Measurements from ENCODE around the gene KIF26B.
"Not testable (repeated sequence)": the region's sequence is repeated elsewhere in the genome, so short reads cannot be mapped to it uniquely, and the experiment has no call there.

The KIF26B gene

DNA sequence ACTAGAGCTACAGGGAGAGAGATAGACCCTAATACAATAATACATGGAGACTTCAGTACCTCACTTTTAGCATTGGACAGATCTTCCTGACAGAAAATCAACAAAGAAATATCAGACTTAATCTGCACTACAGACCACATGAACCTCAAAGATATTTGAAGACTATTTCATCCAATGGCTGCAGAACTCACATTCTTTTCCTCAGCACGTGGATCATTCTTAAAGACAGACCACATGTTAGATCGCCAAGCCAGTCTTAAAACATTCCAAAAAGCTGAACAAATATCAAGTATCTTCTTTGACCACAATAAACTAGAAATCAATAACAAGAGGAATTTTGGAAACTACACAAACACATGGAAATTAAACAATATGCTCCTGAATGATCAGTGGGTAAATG, 576.0 kb downstream of the KIF26B start:
- Histone ChIP-seq H3K36me3 (replicated peaks) (no peaks in the 10 kb centered on the region), H3K27me3 (replicated peaks) (no peaks in the 10 kb centered on the region), H3K27ac (no peak overlapping the region), H3K4me3 (ENCODE audit: low read depth, low read length) (no peak overlapping the region)
- TF ChIP-seq, protein P1, sequence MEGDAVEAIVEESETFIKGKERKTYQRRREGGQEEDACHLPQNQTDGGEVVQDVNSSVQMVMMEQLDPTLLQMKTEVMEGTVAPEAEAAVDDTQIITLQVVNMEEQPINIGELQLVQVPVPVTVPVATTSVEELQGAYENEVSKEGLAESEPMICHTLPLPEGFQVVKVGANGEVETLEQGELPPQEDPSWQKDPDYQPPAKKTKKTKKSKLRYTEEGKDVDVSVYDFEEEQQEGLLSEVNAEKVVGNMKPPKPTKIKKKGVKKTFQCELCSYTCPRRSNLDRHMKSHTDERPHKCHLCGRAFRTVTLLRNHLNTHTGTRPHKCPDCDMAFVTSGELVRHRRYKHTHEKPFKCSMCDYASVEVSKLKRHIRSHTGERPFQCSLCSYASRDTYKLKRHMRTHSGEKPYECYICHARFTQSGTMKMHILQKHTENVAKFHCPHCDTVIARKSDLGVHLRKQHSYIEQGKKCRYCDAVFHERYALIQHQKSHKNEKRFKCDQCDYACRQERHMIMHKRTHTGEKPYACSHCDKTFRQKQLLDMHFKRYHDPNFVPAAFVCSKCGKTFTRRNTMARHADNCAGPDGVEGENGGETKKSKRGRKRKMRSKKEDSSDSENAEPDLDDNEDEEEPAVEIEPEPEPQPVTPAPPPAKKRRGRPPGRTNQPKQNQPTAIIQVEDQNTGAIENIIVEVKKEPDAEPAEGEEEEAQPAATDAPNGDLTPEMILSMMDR (IDR thresholded peaks at IDR 0.05; ENCODE audit: low read depth, low read length, missing control alignments), result no peak
- in situ Hi-C loops (cut with HindIII; ENCODE audit: low pct_ligation_motif_present, low sequenced_read_pairs), result no loop called here
- DNase-seq, result no peak

DNA sequence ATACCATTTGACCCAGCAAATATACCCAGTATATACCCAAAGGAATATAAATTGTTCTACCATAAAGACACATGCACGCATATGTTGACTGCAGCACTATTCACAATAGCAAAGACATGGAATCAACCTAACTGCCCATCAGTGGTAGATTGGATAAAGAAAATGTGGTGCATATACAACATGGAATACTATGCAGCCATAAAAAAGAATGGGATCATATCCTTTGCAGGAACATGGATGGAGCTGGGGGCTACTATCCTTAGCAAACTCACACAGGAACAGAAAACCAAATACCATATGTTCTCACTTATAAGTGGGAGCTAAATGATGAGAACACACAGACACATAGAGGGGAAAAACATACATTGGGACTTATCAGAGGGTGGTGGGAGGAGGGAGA, 585.6 kb downstream of the KIF26B start:
- H3K36me3 ChIP-seq (replicated peaks); DNase-seq; H3K27ac ChIP-seq; in situ Hi-C loops (cut with HindIII; ENCODE audit: low pct_ligation_motif_present, low sequenced_read_pairs); H3K4me3 ChIP-seq (ENCODE audit: low read depth, low read length); H3K27me3 ChIP-seq (replicated peaks): not testable (repeated sequence)

DNA sequence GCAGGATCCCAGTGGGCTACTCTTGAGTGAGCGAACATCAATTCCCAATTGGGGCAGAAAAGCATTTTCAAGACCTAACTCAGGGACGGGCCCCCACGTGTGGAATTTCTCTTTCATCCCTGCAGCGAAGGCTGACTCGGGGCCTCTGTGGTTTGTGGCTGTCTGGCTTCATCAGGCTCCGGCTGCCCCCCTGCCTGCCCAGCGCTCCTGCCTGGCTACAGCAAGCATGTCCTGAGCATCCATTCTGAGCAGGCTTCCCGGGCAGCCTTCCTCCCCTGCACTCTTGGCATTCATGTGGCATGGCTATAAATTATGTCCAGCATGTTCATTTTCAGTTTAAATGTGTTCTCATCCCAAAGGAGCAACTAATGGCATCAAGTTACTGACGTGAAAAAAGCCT, 588.1 kb downstream of the KIF26B start:
- H3K27me3 ChIP-seq (replicated peaks), result no peaks in the 10 kb centered on the region
- H3K4me3 ChIP-seq (ENCODE audit: low read depth, low read length), result no peak overlapping the region
- no peak overlapping the region for H3K27ac ChIP-seq
- peak; percentile 14 for DNase-seq
- in situ Hi-C loops (cut with HindIII; ENCODE audit: low pct_ligation_motif_present, low sequenced_read_pairs), result no loop called here
- TF ChIP-seq, protein P1 (IDR thresholded peaks at IDR 0.05; ENCODE audit: low read depth, low read length, missing control alignments), result no peak
- H3K36me3 ChIP-seq (replicated peaks), result no peaks in the 10 kb centered on the region

DNA sequence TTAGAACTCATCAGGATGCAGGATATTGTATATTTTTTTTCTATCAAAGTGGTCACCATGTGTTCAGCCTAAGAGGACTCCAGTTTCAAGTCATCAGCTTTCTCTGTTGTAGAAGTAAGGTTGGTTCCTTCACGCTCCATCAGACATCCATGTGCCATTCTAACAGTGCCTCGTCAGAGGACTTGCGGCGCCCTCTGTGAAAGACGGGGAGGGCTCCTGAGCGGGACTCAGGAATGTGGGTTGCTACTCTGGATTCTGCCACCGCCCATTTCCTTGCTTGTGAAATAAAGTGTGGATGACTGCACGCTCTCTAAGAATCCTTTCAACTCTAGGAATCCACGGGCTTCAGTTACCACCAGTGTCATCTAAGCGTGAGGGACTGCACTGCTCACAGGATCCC, 593.5 kb downstream of the KIF26B start:
- TF ChIP-seq, protein P1 (IDR thresholded peaks at IDR 0.05; ENCODE audit: low read depth, low read length, missing control alignments), result no peak
- Histone ChIP-seq H3K27ac (no peak overlapping the region), H3K36me3 (replicated peaks) (no peaks in the 10 kb centered on the region), H3K4me3 (ENCODE audit: low read depth, low read length) (no peak overlapping the region), H3K27me3 (replicated peaks) (no peaks in the 10 kb centered on the region)
- in situ Hi-C loops (cut with HindIII; ENCODE audit: low pct_ligation_motif_present, low sequenced_read_pairs), result no loop called here
- no peak for DNase-seq

DNA sequence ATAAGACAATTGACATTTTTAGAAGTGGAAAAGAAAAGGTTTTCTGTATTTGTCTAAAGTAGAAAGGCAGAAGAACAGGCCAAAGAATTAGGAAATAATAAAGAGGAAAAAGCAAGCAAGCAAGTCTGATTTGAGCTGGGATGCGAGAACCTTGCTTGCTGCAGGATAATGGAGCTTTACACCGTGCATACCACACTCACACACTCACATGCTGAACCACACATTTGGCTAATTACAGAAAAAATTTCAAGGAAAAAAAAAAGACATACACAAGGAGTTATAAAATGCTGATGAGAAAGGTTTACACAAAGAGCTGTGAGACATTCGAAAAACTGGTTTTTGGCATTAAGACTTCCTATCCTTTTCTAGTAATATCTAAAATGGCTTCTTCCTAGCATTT, 593.9 kb downstream of the KIF26B start:
- TF ChIP-seq, protein P1 (IDR thresholded peaks at IDR 0.05; ENCODE audit: low read depth, low read length, missing control alignments), result no peak
- in situ Hi-C loops (cut with HindIII; ENCODE audit: low pct_ligation_motif_present, low sequenced_read_pairs), result no loop called here
- no peak overlapping the region for H3K4me3 ChIP-seq (ENCODE audit: low read depth, low read length)
- H3K27ac ChIP-seq, result no peak overlapping the region
- DNase-seq, result no peak
- H3K36me3 ChIP-seq (replicated peaks), result no peaks in the 10 kb centered on the region
- H3K27me3 ChIP-seq (replicated peaks), result no peaks in the 10 kb centered on the region

DNA sequence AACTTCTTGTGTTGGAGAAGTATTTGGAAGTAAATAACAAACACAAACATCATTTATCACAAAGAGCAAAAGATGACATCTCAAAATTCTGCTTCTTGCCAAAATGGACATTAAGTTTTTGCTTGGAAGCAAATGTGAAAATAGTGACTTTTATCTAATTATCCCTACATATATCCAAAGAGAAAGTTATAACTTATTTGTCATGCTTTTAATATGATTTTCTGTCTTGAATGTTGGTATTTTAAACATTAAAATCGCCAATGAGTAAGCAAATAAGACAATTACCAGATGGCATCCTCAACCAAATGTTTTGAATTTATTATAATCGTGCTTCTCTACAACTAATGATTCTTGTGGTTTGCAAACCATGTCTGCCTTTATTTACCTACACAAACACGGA, 594.3 kb downstream of the KIF26B start:
- no peak overlapping the region for H3K4me3 ChIP-seq (ENCODE audit: low read depth, low read length)
- H3K36me3 ChIP-seq (replicated peaks), result no peaks in the 10 kb centered on the region
- no peaks in the 10 kb centered on the region for H3K27me3 ChIP-seq (replicated peaks)
- in situ Hi-C loops (cut with HindIII; ENCODE audit: low pct_ligation_motif_present, low sequenced_read_pairs), result no loop called here
- no peak for DNase-seq
- no peak overlapping the region for H3K27ac ChIP-seq
- TF ChIP-seq, protein P1 (IDR thresholded peaks at IDR 0.05; ENCODE audit: low read depth, low read length, missing control alignments), result no peak

All from brain microvascular endothelial cell (primary cell).